Caco-2 (cell line): ENCODE data around the gene PITX3. TPM values are rescaled to one million over a fixed set of nuclear protein-coding genes. Genes with fewer than 3 reads are reported as not detected.

Source experiments
- BruUV-seq: library from RNA; stranded (reverse); fragments of 400-500 nt; replicated peaks from 2 replicates; lab custom pipeline; 2021; lab: Mats Ljungman, UMichigan
- CTCF ChIA-PET: fragments of 300-600 bp; sonication (Branson Sonifier 250); formaldehyde crosslinking; loops from one replicate; lab custom pipeline; 2022; ENCODE audit warnings: antibody characterized with exemption; lab: Charles Lee
- POLR2A ChIA-PET: fragments of 300-600 bp; sonication (Branson Sonifier 250); formaldehyde crosslinking; loops from one replicate; lab custom pipeline; 2022; ENCODE audit warnings: antibody characterized with exemption; lab: Charles Lee
- DNase-seq, 2 experiments: peaks; one replicate each; pipeline versions ENCODE4 v3.0.0 to v3.0.0-alpha.2; 2020 to 2022
- H3K27me3 ChIP-seq: replicated peaks from 2 replicates; pipeline ENCODE4 v1.6.0; 2011; ENCODE audit warnings: low read length; ENCODE audit not compliant: control insufficient read depth, insufficient read depth
- H3K36me3 ChIP-seq: 2 replicates; pipeline ENCODE4 v1.5.1; 2011; ENCODE audit warnings: low read length; ENCODE audit not compliant: control insufficient read depth, insufficient read depth
- H3K4me1 ChIP-seq: fragments of 250-450 bp; sonication (Bioruptor Pico); 2 replicates; pipeline ENCODE4 v1.5.1; 2020; ENCODE audit warnings: mild to moderate bottlenecking
- H3K4me3 ChIP-seq: 2 replicates; pipeline ENCODE4 v1.5.1; 2011; ENCODE audit warnings: low read depth, mild to moderate bottlenecking, control low read depth, low read length
- H3K9me3 ChIP-seq: fragments of 250-450 bp; sonication (Bioruptor Pico); 2 replicates; pipeline ENCODE4 v1.5.1; 2020; ENCODE audit warnings: mild to moderate bottlenecking, moderate library complexity
- H3K27ac Mint-ChIP-seq: one replicate; pipeline ENCODE4 v1.8.0; 2022; ENCODE audit warnings: mixed read lengths; ENCODE audit not compliant: unreplicated experiment
- H3K27me3 Mint-ChIP-seq: one replicate; pipeline ENCODE4 v1.8.0; 2022; ENCODE audit warnings: mixed read lengths; ENCODE audit not compliant: insufficient read depth, unreplicated experiment
- H3K36me3 Mint-ChIP-seq: one replicate; pipeline ENCODE4 v1.8.0; 2022; ENCODE audit warnings: mild to moderate bottlenecking, mixed read lengths; ENCODE audit not compliant: insufficient read depth, unreplicated experiment
- H3K4me1 Mint-ChIP-seq: one replicate; pipeline ENCODE4 v1.8.0; 2022; ENCODE audit warnings: low read depth, mixed read lengths; ENCODE audit not compliant: unreplicated experiment
- H3K4me3 Mint-ChIP-seq: one replicate; pipeline ENCODE4 v1.8.0; 2022; ENCODE audit warnings: mild to moderate bottlenecking, moderate library complexity, mixed read lengths; ENCODE audit not compliant: unreplicated experiment
- H3K9me3 Mint-ChIP-seq: one replicate; pipeline ENCODE4 v1.8.0; 2022; ENCODE audit warnings: mixed read lengths; ENCODE audit not compliant: unreplicated experiment
- intact Hi-C: fragments of 100-400 bp; cut with micrococcal nuclease; formaldehyde crosslinking; loops from one replicate; pipeline ENCODE4 v1.10.0; 2022; ENCODE audit not compliant: unreplicated experiment
- total RNA-seq: library from RNA; stranded (reverse); gene quantifications from 2 replicates; pipeline ENCODE4 v1.2.3, GENCODE V29; 2022
- TF ChIP-seq, protein P1 (sequence below), 2 experiments: fragments of 200-600 bp in 1 of 2; IDR thresholded peaks; 1 replicate in 1 of 2; 2 replicates in 1 of 2; pipeline versions ENCODE4 v1.5.1 to v1.8.0; 2011 to 2022; ENCODE audit warnings: antibody characterized with exemption in 1 of 2, control low read depth in 1 of 2, inconsistent platforms in 1 of 2, low read depth in 1 of 2, low read length in 1 of 2, mild to moderate bottlenecking in 1 of 2, moderate library complexity in 1 of 2; ENCODE audit not compliant: insufficient read depth in 1 of 2, severe bottlenecking in 1 of 2, unreplicated experiment in 1 of 2

PITX3 gene
- total RNA-seq, 1 experiment from 2014 or later = not detected

- POLR2A ChIA-PET = no interaction called here
- H3K4me1 Mint-ChIP-seq = peaks cover 7% of the 10 kb centered on the region
- H3K9me3 Mint-ChIP-seq = no peaks in the 10 kb centered on the region
- TF ChIP-seq, protein P1, sequence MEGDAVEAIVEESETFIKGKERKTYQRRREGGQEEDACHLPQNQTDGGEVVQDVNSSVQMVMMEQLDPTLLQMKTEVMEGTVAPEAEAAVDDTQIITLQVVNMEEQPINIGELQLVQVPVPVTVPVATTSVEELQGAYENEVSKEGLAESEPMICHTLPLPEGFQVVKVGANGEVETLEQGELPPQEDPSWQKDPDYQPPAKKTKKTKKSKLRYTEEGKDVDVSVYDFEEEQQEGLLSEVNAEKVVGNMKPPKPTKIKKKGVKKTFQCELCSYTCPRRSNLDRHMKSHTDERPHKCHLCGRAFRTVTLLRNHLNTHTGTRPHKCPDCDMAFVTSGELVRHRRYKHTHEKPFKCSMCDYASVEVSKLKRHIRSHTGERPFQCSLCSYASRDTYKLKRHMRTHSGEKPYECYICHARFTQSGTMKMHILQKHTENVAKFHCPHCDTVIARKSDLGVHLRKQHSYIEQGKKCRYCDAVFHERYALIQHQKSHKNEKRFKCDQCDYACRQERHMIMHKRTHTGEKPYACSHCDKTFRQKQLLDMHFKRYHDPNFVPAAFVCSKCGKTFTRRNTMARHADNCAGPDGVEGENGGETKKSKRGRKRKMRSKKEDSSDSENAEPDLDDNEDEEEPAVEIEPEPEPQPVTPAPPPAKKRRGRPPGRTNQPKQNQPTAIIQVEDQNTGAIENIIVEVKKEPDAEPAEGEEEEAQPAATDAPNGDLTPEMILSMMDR (IDR thresholded peaks at IDR 0.05; ENCODE audit: insufficient read depth in 1 of 2, low read depth in 1 of 2, low read length in 1 of 2, severe bottlenecking in 1 of 2, unreplicated experiment in 1 of 2) = no peak
- H3K27ac Mint-ChIP-seq = no peak overlapping the region
- no peaks in the 10 kb centered on the region for H3K9me3 ChIP-seq
- peaks cover 40% of the 10 kb centered on the region for H3K36me3 Mint-ChIP-seq
- BruUV-seq = no TSS peak
- no peaks in the 10 kb centered on the region for H3K4me1 ChIP-seq
- CTCF ChIA-PET = no interaction called here
- no peaks in the 10 kb centered on the region for H3K27me3 ChIP-seq
- no peak overlapping the region for H3K4me3 ChIP-seq
- DNase-seq = no peak
- H3K36me3 ChIP-seq = peaks cover 2% of the 10 kb centered on the region
- no peak overlapping the region for H3K4me3 Mint-ChIP-seq
- H3K27me3 Mint-ChIP-seq = no peaks in the 10 kb centered on the region
- intact Hi-C loops = no loop called here
Observed at GRCh38 chr10:102261842-102262241, 20.5 kb upstream of the PITX3 start.

GRCh38 chr10:102261196-102261595 is 19.9 kb upstream of the PITX3 start:
- no peaks in the 10 kb centered on the region for H3K27me3 Mint-ChIP-seq
- H3K4me3 Mint-ChIP-seq = no peak overlapping the region
- no peaks in the 10 kb centered on the region for H3K9me3 Mint-ChIP-seq
- CTCF ChIA-PET = no interaction called here
- no peaks in the 10 kb centered on the region for H3K9me3 ChIP-seq
- peaks cover 7% of the 10 kb centered on the region for H3K4me1 Mint-ChIP-seq
- no peaks in the 10 kb centered on the region for H3K27me3 ChIP-seq
- POLR2A ChIA-PET = no interaction called here
- BruUV-seq = no TSS peak
- intact Hi-C loops = no loop called here
- no peak for DNase-seq
- no peak overlapping the region for H3K4me3 ChIP-seq
- TF ChIP-seq, protein P1 (IDR thresholded peaks at IDR 0.05; ENCODE audit: insufficient read depth in 1 of 2, low read depth in 1 of 2, low read length in 1 of 2, severe bottlenecking in 1 of 2, unreplicated experiment in 1 of 2) = no peak
- H3K27ac Mint-ChIP-seq = no peak overlapping the region
- peaks cover 2% of the 10 kb centered on the region for H3K36me3 ChIP-seq
- peaks cover 40% of the 10 kb centered on the region for H3K36me3 Mint-ChIP-seq
- no peaks in the 10 kb centered on the region for H3K4me1 ChIP-seq

GRCh38 chr10:102255404-102255803 is 14.1 kb upstream of the PITX3 start:
- intact Hi-C loops = no loop called here
- DNase-seq = no peak
- TF ChIP-seq, protein P1 (IDR thresholded peaks at IDR 0.05; ENCODE audit: insufficient read depth in 1 of 2, low read depth in 1 of 2, low read length in 1 of 2, severe bottlenecking in 1 of 2, unreplicated experiment in 1 of 2) = no peak
- Histone ChIP-seq H3K27me3 (no peaks in the 10 kb centered on the region), H3K4me3 (no peak overlapping the region), H3K9me3 (no peaks in the 10 kb centered on the region), H3K36me3 (no peaks in the 10 kb centered on the region), H3K4me1 (no peaks in the 10 kb centered on the region)
- CTCF ChIA-PET = no interaction called here
- Mint-ChIP-seq H3K4me1 (no peaks in the 10 kb centered on the region), H3K27me3 (no peaks in the 10 kb centered on the region), H3K27ac (no peak overlapping the region), H3K4me3 (no peak overlapping the region), H3K9me3 (no peaks in the 10 kb centered on the region), H3K36me3 (peaks cover 5% of the 10 kb centered on the region)
- BruUV-seq = no TSS peak
- POLR2A ChIA-PET = no interaction called here
